Measurements from ENCODE around the gene ASTN2.

Gene ASTN2

DNA sequence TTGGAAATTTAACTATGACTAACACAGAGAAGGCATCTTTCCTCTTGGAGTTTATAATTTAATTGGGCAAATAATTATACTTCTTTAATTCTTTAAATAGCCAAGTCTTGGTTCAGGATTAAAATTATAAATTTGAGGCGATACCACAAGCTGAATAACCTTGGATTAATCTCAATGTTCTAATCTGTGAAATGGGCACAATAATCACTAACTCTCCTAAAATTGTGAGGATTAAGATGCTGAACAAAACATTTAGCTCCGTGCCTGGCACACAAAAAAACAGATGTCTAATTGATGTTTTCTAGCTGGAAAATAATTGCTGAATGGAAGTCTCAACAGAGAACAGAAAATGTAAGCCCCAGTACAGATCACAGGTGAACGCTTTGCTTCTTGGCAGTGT is 797.5 kb downstream of the ASTN2 start:
- no peak overlapping the region for H3K27ac ChIP-seq (ENCODE audit: low read depth, low read length)
- no peaks in the 10 kb centered on the region for H3K9me2 ChIP-seq (replicated peaks; ENCODE audit: control insufficient read depth, low read length)
- H3K79me2 ChIP-seq (ENCODE audit: control insufficient read depth, low read length) = no peaks in the 10 kb centered on the region
- no peak overlapping the region for H3K4me2 ChIP-seq (ENCODE audit: low read length)
- H3K27me3 ChIP-seq (ENCODE audit: control insufficient read depth, low read length) = no peaks in the 10 kb centered on the region
- no peaks in the 10 kb centered on the region for H3K36me3 ChIP-seq (ENCODE audit: control insufficient read depth, low read length)
- H3K4me1 ChIP-seq (ENCODE audit: control insufficient read depth, low read length) = no peaks in the 10 kb centered on the region
- H3K9me3 ChIP-seq (ENCODE audit: control insufficient read depth, insufficient read depth, low read length) = no peaks in the 10 kb centered on the region
- TF ChIP-seq EZH2phosphoT487 (IDR thresholded peaks at IDR 0.05; ENCODE audit: borderline replicate concordance, low read length) = no peak
- TF ChIP-seq, protein P1, sequence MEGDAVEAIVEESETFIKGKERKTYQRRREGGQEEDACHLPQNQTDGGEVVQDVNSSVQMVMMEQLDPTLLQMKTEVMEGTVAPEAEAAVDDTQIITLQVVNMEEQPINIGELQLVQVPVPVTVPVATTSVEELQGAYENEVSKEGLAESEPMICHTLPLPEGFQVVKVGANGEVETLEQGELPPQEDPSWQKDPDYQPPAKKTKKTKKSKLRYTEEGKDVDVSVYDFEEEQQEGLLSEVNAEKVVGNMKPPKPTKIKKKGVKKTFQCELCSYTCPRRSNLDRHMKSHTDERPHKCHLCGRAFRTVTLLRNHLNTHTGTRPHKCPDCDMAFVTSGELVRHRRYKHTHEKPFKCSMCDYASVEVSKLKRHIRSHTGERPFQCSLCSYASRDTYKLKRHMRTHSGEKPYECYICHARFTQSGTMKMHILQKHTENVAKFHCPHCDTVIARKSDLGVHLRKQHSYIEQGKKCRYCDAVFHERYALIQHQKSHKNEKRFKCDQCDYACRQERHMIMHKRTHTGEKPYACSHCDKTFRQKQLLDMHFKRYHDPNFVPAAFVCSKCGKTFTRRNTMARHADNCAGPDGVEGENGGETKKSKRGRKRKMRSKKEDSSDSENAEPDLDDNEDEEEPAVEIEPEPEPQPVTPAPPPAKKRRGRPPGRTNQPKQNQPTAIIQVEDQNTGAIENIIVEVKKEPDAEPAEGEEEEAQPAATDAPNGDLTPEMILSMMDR (IDR thresholded peaks at IDR 0.05; ENCODE audit: low read depth, low read length, poor library complexity, severe bottlenecking) = no peak
- H4K20me1 ChIP-seq (ENCODE audit: control insufficient read depth, insufficient read depth, low read depth, low read length) = no peaks in the 10 kb centered on the region
- no peaks in the 10 kb centered on the region for H3F3A ChIP-seq (ENCODE audit: control insufficient read depth, insufficient read depth)
- no peak overlapping the region for H3K4me3 ChIP-seq (ENCODE audit: low read length)

DNA sequence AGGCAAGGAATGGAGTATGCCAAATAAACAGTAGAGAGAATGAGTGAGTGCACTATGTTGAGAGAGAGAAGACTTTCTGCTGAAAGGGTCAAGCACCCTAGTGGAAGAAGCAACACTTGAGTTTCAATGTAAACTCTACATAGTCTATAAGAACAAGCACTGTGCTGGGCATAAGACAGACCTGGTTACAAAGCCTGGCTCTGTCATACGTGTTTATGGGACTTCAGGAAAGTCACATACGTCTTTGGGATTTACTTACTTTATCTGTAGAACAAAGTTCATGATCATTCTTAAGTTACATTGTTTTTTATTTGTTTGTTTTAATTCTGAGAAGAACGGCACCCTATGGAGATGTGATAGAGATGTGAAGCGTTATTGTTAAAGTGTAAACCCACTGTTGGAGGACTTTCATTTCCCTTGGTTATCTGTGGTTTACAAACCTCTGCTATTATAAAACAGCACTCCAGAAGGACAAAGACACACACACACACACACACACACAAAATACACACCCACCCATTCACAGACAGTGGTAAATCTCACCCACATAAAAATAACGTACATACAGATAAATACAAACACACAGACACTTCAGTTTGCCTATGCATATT is 798.4 kb downstream of the ASTN2 start:
- no peak for TF ChIP-seq EZH2phosphoT487 (IDR thresholded peaks at IDR 0.05; ENCODE audit: borderline replicate concordance, low read length)
- H3K27me3 ChIP-seq (ENCODE audit: control insufficient read depth, low read length) = no peaks in the 10 kb centered on the region
- H3K4me2 ChIP-seq (ENCODE audit: low read length) = no peak overlapping the region
- H3K4me3 ChIP-seq (ENCODE audit: low read length) = no peak overlapping the region
- no peak overlapping the region for H3K27ac ChIP-seq (ENCODE audit: low read depth, low read length)
- no peaks in the 10 kb centered on the region for H3F3A ChIP-seq (ENCODE audit: control insufficient read depth, insufficient read depth)
- no peaks in the 10 kb centered on the region for H3K9me2 ChIP-seq (replicated peaks; ENCODE audit: control insufficient read depth, low read length)
- H3K9me3 ChIP-seq (ENCODE audit: control insufficient read depth, insufficient read depth, low read length) = no peaks in the 10 kb centered on the region
- H3K36me3 ChIP-seq (ENCODE audit: control insufficient read depth, low read length) = no peaks in the 10 kb centered on the region
- no peaks in the 10 kb centered on the region for H4K20me1 ChIP-seq (ENCODE audit: control insufficient read depth, insufficient read depth, low read depth, low read length)
- H3K79me2 ChIP-seq (ENCODE audit: control insufficient read depth, low read length) = no peaks in the 10 kb centered on the region
- H3K4me1 ChIP-seq (ENCODE audit: control insufficient read depth, low read length) = no peaks in the 10 kb centered on the region

GRCh38 chr9:116608064-116608463 is 806.8 kb downstream of the ASTN2 start:
- no peak for TF ChIP-seq EZH2phosphoT487 (IDR thresholded peaks at IDR 0.05; ENCODE audit: borderline replicate concordance, low read length)
- TF ChIP-seq, protein P1 (IDR thresholded peaks at IDR 0.05; ENCODE audit: low read depth, low read length, poor library complexity, severe bottlenecking) = no peak
- Histone ChIP-seq H3K36me3 (ENCODE audit: control insufficient read depth, low read length) (no peaks in the 10 kb centered on the region), H3K4me3 (ENCODE audit: low read length) (no peak overlapping the region), H3F3A (ENCODE audit: control insufficient read depth, insufficient read depth) (no peaks in the 10 kb centered on the region), H3K27me3 (ENCODE audit: control insufficient read depth, low read length) (no peaks in the 10 kb centered on the region), H3K27ac (ENCODE audit: low read depth, low read length) (no peak overlapping the region), H3K9me2 (replicated peaks; ENCODE audit: control insufficient read depth, low read length) (no peaks in the 10 kb centered on the region), H3K4me1 (ENCODE audit: control insufficient read depth, low read length) (no peaks in the 10 kb centered on the region), H3K4me2 (ENCODE audit: low read length) (no peak overlapping the region), H3K9me3 (ENCODE audit: control insufficient read depth, insufficient read depth, low read length) (no peaks in the 10 kb centered on the region), H3K79me2 (ENCODE audit: control insufficient read depth, low read length) (no peaks in the 10 kb centered on the region), H4K20me1 (ENCODE audit: control insufficient read depth, insufficient read depth, low read depth, low read length) (no peaks in the 10 kb centered on the region)

DNA sequence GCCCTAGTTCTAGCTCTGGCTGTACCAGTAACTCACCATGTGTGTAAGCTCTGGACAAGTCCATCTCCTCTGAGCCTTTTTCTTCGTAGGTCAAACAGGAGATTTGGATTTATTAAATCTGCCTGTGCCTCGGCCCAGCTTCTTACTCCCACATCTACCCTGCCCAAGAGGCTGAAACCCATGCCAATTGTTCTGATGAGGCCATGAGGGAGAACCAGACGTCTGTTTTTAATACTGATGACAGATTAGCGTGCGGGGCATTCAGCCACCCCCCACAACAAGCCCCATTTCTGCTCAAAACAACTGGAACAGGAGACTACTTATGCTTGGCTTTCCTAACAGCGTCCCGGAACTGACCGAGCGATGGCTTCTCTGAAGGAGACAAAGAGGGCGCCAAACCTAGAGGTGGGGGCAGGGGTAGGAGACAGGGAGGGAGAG is 808.9 kb downstream of the ASTN2 start:
- Histone ChIP-seq H3K4me2 (ENCODE audit: low read length) (no peak overlapping the region), H4K20me1 (ENCODE audit: control insufficient read depth, insufficient read depth, low read depth, low read length) (no peaks in the 10 kb centered on the region), H3K4me1 (ENCODE audit: control insufficient read depth, low read length) (no peaks in the 10 kb centered on the region), H3K27me3 (ENCODE audit: control insufficient read depth, low read length) (no peaks in the 10 kb centered on the region), H3K9me3 (ENCODE audit: control insufficient read depth, insufficient read depth, low read length) (no peaks in the 10 kb centered on the region), H3K36me3 (ENCODE audit: control insufficient read depth, low read length) (no peaks in the 10 kb centered on the region), H3K4me3 (ENCODE audit: low read length) (no peak overlapping the region), H3K27ac (ENCODE audit: low read depth, low read length) (no peak overlapping the region), H3K9me2 (replicated peaks; ENCODE audit: control insufficient read depth, low read length) (no peaks in the 10 kb centered on the region), H3K79me2 (ENCODE audit: control insufficient read depth, low read length) (no peaks in the 10 kb centered on the region), H3F3A (ENCODE audit: control insufficient read depth, insufficient read depth) (no peaks in the 10 kb centered on the region)
- TF ChIP-seq, protein P1 (IDR thresholded peaks at IDR 0.05; ENCODE audit: low read depth, low read length, poor library complexity, severe bottlenecking) = no peak
- no peak for TF ChIP-seq EZH2phosphoT487 (IDR thresholded peaks at IDR 0.05; ENCODE audit: borderline replicate concordance, low read length)

Data from DOHH2 (cell line).